ENCODE measurements around the gene ANAPC15. TPM values are rescaled to one million over a fixed set of nuclear protein-coding genes. Genes with fewer than 3 reads are reported as not detected.

Gene ANAPC15
- total and polyA plus RNA-seq, 2 of the 13 experiments (the other 11 are each of a cell fraction or from before 2014, with no cell fraction given), result 18.8 to 25.7 TPM

GRCh38 chr11:72112978-72113808 lies 698 bp upstream of the ANAPC15 start (continued):
- TF ChIP-seq ETV5 (CRISPR knock-in tag; IDR thresholded peaks at IDR 0.05; ENCODE audit: borderline replicate concordance) (no peak), NCOR1 (IDR thresholded peaks at IDR 0.05; ENCODE audit: borderline replicate concordance, low read length) (no peak), USF2 (IDR thresholded peaks at IDR 0.05; ENCODE audit: low read depth, low read length) (no peak), USF2 (CRISPR knock-in tag; IDR thresholded peaks at IDR 0.05; ENCODE audit: borderline replicate concordance) (no peak), ZNF552 (CRISPR knock-in tag; IDR thresholded peaks at IDR 0.05; ENCODE audit: borderline replicate concordance) (no peak), SP2 (CRISPR knock-in tag; IDR thresholded peaks at IDR 0.05) (no peak), MAZ (IDR thresholded peaks at IDR 0.05; ENCODE audit: borderline replicate concordance, low read depth, low read length) (no peak), MAZ (CRISPR knock-in tag; IDR thresholded peaks at IDR 0.05; ENCODE audit: low read depth) (0 out of 2 replicates have a peak, but pooled peaks have one; percentile 11), YY1 (IDR thresholded peaks at IDR 0.05; ENCODE audit: insufficient read depth, insufficient replicate concordance, low read depth, low read length) (no peak), ATF5 (CRISPR knock-in tag; IDR thresholded peaks at IDR 0.05; ENCODE audit: low read depth) (no peak), DPF2 (CRISPR knock-in tag; IDR thresholded peaks at IDR 0.05; ENCODE audit: borderline replicate concordance, low read depth) (no peak), TBX3 (IDR thresholded peaks at IDR 0.05; ENCODE audit: borderline replicate concordance) (no peak), ZMAT5 (CRISPR knock-in tag; IDR thresholded peaks at IDR 0.05; ENCODE audit: borderline replicate concordance, low read depth) (no peak), KLF11 (CRISPR knock-in tag; IDR thresholded peaks at IDR 0.05) (no peak), KAT8 (CRISPR knock-in tag; IDR thresholded peaks at IDR 0.05) (no peak), ZNF619 (CRISPR knock-in tag; IDR thresholded peaks at IDR 0.05) (0 out of 2 replicates have a peak, but pooled peaks have one; percentile 21), ZNF530 (CRISPR knock-in tag; IDR thresholded peaks at IDR 0.05; ENCODE audit: low read depth) (no peak), SKIL (CRISPR knock-in tag; IDR thresholded peaks at IDR 0.05; ENCODE audit: borderline replicate concordance) (no peak), ZNF710 (CRISPR knock-in tag; IDR thresholded peaks at IDR 0.05; ENCODE audit: borderline replicate concordance) (no peak), BCL3 (CRISPR knock-in tag; IDR thresholded peaks at IDR 0.05) (no peak)
